Inflammatory macrophage (primary cell): ENCODE results near the gene NUP93.

Source experiments
- DNase-seq, 2 donors: peaks; one replicate each; pipeline ENCODE4 v3.0.0-alpha.2; 2020 to 2022
- total RNA-seq, 18 experiments: gene quantifications; one replicate each; lab custom pipeline; 2026; ENCODE audit warnings: mixed read lengths in 6 of 18, inconsistent platforms in 2 of 18; lab: John Stamatoyannopoulos, UW

Gene NUP93
- total RNA-seq = 28.0 to 85.2 (median 68.1) reads per million in 18 experiments

DNA sequence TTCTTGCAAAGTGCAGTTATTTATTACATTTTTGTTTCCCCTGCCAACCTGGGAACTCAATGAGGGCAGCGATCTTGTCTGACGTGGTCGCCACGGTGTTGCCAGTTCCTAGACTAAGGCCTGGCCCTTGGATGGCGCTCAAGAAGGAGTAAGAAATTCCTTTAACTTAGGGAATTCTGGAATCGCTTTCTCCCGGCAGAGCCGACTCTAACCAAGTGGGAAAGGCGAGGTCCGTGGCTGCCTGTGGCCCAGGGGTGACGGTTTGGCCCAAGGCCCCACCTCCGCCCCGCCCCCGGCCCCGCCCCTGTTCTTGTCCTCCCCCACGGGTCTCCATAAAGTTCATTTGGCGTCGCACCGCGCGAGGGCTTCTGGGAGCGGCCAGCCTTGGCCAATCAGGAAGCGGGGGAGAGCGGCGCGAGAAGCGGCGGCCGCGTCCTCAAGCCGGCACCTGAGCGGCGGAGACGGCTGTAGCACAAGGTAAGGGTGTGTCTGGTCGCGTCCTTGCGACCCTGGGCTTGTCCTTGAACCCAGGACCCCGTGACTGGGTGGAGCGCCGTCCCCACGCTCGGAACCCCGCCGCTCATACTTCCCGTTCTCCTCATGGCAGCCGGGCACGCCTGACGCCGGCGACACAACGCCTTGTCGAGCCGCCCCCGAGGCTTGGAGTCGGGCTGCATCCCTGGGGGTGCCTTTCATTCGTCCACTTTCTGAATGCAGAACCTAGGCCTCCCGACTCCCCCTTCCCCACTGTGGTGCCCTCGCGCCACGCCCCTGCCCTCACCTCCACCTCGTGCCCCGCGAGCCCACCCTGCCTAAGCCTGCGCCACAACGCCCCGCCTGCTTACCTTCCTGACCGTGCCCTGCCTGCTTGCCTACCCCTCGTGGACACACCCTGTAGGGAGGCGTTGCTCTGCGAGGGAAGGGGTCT lies at the start of gene NUP93:
NUP93 (plus strand) TSS at position 395 of the 928 bp plus-strand sequence. CDS start 18,119 bp downstream, outside the sequence.
- peak; percentile 89 to 93 for DNase-seq

DNA sequence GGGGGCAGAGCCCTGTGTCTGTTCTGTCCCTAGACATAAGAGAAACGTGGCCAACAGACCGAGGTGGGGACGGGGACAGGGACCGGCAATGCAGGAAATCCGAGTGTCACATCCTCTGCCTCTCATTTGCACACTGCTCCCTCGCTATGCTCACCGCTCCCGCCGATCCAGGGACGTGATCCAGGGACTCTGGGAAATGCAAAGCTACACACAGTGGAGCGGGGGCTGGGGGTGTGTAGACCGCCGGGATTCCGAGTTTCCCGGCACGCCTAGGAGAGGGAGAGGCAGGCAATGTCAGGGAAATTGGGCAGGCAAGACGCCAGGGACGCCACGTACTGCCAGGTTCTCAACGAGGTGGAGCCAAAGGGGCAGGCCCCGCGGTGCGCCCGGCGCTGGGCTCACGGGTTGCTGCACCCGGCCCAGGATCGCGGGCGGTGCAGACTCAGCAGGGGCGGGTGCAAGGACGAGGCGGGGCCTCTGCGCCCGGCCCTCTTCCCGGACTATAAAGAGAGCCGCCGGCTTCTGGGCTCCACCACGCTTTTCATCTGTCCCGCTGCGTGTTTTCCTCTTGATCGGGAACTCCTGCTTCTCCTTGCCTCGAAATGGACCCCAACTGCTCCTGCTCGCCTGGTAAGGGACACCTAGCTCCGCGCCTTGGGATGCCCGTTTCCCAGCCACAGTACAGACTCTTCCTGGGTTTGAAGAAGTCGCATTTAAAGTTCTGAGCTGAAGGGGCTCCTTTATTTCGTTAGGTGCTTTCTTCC lies 47.8 kb upstream of the NUP93 start, which contains the start of gene MT1X:
MT1X (plus strand) TSS at position 532 of the 764 bp plus-strand sequence; CDS start at position 603, 71 bp downstream.
- peak; percentile 88 to 95 for DNase-seq

DNA sequence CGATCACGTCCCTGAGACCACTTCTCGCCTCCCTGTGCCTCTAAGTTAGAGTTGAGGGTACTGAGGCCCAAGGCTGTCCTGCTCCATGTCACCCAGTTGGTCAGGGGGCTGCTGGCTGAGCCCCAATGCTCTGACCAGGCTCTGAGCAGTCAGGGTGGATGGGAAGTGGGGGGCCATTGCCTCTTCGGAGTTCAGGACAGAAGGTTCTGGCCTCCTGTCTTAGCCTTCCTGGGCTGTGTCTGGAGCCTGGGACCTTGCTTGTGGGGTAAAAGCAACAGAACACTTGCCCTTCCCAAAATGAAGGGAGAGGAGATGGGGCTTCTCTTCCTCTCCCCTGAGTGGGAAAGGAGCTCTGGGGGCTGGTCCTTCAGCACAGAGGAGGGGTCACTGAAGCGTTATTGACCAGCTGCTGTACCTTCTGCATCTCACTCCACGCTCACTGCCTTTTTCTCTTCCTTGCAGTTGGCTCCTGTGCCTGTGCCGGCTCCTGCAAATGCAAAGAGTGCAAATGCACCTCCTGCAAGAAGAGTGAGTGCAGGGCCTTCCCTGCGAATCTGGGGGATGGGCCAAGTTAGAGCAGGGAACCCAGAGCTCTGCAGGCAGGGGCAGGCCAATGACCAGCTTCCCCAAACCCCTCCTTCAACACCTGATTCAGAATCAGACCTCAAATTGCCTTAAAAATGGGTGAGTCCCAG lies 47.1 kb upstream of the NUP93 start:
- no peak for DNase-seq

DNA sequence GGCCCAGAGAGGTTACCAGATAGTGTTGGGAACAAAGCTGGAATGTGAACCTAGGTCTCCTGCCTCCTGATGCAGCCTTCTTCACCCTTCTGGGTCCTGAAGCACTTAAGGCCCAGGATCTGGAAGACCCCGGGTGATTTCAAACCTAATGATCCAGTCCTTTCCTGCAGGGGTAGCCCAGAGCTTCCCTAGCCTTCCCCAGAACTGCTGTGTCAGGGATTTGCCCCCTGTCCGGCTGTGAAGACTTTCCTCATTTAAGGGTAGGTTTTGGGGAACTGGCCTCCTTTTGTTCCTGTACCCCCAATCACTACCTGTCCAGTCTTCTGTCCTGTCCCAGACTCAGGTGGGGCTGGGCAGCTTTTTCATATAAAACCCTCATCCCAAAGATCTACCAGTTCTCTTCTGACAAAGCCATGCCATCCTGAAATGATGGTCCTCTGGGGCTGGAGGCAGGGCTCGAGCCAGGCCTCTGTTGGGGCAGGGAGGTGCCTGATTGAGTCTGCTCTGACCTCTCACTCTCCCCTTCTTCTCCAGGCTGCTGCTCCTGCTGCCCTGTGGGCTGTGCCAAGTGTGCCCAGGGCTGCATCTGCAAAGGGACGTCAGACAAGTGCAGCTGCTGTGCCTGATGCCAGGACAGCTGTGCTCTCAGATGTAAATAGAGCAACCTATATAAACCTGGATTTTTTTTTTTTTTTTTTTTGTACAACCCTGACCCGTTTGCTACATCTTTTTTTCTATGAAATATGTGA lies 46.3 kb upstream of the NUP93 start:
- no peak for DNase-seq

DNA sequence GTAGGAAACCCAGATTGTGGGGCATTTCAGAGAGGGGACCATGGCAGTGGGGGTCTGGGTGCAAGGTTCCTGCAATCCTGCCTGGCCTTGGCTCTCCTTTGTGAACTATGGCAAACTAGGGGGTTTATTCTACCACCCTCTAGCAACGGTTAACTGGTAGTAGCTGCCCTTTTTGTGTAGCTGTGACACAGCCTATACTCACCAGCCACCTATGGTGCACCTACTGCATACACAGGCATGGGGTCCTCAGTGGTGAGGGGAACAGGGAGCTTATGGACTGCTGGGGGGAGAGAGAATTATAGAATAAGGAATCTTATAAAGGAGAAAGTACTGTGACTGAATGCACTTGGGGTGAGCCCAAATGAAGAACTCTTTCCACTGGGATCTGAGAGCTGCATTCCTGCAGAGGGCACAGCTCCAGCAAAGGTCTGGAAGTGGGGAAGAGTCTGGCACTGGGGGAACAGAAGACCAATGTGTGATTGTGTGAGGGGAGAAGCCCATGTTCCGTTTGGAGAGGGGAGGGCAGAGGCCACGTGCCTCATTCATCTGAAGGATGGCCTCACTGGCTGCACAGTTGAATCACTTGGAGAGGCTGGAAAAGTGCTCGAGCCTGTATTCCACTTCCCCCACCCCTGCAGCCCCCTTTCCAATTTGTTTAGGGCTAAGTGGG lies 45.5 kb upstream of the NUP93 start:
- DNase-seq = no peak

DNA sequence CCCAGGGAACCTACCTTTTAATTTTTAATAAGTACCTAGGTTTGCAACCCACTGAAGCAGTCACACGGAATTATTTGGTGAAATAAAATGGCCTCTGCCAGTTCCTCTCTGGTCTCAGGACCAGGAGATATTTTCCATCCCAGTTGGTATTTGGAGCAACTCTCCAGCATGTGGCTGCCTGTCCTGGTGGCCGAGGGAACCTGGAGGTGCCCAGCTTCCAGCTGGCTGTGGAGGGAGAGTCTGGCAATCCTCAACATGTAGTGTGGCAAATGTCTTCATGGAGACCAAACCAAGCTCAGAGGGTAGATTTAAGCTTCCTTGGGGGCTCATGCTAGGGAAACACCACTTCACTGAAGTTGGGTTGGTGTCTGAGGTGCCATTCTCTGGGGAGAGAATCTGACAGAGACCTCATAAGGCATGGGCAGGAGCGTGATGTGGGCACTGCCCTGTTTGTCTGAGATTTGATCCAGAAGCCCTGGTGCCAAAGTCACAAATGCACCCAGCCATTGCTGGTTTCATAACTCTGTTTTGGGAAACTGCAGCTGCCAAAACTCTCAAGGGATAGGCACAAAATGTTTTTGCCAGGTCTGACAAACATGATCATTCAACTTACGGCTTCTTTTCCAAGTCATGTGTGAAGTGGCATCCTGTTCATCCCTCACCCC lies 44.9 kb upstream of the NUP93 start:
- DNase-seq = no peak

DNA sequence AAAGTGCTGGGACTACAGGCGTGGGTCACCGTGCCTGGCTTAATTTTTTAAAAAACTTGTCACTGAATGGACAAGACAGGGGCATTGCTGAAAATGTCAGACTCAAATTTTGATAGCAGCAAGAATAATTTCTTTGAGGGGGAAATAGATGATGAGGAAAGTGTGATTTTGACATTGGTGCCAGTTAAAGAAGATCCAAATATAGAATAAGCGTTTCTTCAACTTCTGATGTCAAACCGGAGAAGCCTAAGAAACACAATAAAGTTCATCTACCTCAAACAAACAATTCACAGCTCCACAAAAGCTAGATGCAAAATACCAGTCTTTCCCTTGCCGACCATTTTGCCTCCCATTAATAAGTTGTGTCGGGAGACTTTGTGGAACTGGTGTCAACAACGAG lies 43.2 kb upstream of the NUP93 start:
- DNase-seq = no peak

DNA sequence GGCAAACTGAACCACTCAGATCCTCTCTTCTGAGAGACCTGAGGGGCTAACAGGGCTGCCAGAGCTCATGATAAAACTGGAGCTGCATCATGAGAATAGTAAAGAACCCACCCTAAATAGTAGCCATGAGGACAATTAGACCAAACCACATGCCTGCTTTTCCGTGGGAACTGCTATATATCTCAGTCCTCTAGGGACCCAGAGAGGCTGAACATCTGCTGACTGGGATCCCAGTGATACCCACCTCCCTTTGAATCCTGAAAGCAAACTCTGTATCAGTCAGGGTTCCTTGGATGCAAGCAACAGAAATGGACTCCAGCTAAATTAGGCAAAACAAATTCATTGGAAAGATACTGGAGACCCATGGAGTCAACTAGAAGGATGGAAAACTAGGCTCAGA lies 41.2 kb upstream of the NUP93 start:
- no peak for DNase-seq

DNA sequence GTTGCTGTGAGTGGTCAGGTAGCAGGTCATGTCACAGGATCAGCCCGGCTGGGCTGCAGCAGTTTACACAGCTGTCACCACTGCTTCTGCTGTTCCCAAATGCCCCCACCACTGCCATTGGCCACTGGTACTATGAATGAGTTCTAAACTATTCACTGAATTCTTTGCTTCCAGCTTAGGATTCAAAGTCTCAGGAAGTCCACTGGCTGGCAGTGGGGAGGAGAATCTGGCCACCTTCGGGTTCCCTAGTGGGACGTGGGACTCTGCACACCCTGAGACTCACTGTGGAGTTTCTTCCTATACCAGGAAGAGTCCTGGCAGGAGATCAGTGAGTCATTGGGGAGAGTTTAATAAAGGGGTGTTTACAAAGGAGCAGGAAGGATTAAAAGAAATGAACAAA lies 40.8 kb upstream of the NUP93 start:
- no peak for DNase-seq

DNA sequence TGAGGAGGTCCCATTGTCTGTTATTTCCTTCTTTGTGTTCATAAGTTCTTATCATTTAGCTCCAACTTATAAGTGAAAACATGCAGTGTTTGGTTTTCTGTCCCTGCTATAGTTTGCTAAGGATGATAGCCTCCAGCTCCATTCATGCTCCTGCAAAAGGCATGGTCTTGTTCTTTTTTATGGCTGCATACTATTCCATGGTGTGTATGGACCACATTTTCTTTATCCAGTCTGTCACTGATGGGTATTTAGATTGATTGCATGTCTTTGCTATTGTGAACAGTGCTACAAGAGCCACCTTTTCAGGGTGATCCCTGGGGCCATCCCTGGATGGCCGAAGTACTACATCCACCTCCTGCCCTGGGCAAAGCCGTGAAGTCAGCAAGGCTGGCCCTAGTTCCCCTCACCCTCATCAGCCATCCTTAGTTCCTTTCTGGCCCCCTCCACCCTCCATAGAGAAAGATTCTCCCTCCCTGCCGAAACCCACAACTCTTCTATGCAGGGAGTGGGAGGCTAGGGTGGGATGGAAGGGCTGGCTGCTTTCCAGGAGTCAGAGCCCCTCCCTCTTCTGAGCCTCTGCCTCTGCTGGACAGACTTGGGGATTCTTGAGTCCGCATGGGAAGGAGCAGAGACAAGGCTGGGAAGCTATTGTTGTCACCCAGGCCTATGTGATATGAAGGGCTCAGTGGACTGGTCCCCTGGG lies 39.4 kb upstream of the NUP93 start:
- no peak for DNase-seq

DNA sequence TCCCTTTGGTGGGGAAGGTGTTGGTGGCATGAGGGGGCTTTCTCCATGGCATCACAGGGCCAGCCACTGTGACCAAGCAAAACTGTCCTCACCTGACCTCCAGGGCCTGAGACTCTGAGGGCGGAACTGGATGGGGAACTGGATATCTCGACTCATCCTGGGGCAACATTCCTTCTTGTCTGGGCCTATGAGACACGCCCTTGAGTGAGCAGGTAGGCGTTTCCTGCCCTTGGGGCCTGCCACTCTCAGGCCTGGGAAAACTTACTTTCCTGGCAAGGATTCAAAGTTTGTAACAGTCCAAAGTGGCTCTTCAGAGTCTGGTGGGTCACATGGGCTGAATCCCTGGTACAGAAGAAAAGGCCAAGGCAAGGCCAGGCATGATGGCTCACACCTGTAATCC lies 38.0 kb upstream of the NUP93 start:
- DNase-seq = peak; percentile 28 to 57

DNA sequence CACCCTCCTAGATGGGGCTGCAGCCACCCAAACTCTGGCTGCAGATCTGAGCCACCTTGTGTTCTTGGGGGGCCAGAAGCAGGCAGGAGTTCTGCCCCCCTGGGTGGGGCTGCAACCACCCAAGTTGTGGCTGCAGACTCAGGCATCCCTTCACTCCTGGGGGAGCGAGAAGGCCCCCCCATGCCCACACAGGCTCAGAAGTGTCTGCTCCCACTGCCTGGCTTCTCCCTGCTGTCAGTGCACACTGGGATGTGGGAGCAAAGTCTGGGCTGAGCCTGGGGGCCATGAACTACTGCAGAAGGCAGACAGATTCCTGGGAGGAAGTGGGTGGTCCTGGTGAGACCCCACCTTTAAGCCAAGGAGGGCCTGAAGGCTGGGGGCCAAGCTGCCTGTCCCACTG lies 34.7 kb upstream of the NUP93 start:
- DNase-seq = no peak

DNA sequence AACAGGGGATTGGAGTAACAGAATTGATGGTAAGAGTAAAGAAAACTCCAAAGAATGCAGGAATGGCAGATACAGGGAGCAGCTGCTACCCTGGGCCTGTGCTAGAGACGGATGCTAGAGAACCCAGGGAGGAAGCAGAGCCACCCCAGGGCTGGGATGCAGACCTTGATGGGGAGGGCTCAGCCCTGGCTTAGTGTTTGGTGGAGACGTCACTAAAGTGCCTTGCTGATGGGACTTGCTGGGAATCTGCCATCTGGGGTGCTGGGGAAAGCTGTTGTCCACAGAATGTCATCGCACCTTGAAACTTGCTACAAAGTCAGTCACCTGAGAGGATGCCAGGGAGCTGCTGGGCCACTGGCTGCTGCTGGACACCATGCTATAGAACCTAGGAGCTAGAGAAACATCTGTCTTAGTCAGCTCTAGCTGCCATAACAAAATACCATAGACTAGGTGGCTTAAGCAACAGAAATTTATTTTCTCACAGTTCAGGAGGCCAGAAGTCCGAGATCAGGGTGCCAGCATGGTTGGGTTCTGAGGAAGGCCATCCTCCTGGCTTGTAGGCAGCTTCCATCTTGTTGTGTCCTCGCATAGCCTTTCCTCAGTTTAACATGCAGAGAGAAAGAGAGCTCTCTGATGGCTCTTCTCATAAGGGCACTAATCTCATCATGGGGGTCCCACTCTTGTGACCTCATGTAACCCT lies 32.3 kb upstream of the NUP93 start:
- DNase-seq = no peak

DNA sequence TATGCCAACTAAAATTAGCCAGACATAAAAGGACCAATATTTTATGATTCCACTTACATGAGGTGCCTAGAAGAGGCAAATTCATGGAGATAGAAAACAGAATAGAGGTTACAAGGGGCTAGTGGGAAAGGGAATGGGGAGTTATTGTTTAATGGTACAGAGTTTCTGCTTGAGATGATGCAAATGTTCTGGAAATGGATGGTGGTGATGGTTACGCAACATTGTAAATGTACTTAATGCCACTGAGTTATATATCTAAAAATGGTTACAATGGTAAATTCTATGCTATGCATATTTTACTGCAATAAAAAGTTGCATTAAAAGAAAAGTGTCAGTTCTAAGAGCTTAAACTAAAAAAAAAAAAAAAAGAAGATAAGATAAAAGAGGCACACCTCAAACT lies 29.7 kb upstream of the NUP93 start:
- no peak for DNase-seq

DNA sequence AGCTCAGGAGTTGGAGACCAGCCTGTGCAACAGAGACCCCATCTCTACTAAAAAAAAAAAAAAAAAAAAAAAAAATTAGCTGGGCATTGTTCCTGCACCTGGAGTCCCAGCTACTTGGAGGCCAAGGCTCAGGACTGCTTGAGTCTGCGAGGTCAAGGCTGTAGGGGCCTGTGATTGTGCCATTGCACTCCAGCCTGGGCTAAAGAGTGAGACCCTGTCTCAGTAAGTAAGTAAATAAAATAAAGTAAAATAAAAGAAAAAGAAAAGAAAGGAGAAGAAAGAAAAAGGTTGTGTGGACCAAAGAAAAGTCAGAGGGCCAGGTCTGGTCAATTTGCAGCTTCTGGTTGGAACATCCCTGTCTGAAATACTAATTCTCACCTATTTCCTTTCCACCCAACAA lies 29.3 kb upstream of the NUP93 start:
- DNase-seq = no peak

DNA sequence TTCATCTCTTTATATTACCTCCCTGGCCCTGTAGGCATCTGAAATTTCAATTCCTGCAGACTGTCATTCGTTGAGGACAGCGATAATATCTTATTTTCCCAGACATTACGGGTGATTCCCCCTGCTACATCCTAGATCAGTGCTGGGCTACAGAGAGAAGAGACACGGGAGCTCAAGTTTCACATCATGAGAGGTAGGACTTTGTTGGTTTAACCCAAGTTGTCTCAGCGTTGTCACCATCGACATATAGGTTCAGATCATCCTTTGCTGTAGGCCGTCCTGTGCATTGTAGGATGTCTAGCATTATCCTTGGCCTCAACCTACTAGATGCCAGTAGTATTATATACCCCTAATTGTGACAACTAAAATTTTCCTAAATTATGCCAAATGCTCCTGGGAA lies 28.4 kb upstream of the NUP93 start:
- no peak for DNase-seq

DNA sequence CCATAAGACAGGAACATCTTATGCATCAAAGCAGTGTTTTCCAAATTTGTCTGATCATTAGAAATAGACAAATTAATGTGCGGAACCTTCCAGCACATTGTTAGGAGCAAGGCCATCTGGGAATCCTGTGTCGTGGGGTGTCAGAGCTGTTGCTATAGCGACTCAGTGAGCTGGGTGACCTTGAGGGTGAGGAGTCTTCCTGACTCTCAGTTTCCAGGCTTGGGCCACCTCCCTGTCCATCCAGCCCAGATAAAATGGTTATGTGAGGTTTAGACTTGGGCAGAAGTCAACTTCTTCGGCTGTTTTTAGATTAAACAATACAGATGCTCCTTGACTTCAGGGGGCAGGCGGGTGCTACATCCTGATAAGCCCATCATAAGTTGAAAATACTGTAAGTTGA lies 27.1 kb upstream of the NUP93 start:
- no peak for DNase-seq

DNA sequence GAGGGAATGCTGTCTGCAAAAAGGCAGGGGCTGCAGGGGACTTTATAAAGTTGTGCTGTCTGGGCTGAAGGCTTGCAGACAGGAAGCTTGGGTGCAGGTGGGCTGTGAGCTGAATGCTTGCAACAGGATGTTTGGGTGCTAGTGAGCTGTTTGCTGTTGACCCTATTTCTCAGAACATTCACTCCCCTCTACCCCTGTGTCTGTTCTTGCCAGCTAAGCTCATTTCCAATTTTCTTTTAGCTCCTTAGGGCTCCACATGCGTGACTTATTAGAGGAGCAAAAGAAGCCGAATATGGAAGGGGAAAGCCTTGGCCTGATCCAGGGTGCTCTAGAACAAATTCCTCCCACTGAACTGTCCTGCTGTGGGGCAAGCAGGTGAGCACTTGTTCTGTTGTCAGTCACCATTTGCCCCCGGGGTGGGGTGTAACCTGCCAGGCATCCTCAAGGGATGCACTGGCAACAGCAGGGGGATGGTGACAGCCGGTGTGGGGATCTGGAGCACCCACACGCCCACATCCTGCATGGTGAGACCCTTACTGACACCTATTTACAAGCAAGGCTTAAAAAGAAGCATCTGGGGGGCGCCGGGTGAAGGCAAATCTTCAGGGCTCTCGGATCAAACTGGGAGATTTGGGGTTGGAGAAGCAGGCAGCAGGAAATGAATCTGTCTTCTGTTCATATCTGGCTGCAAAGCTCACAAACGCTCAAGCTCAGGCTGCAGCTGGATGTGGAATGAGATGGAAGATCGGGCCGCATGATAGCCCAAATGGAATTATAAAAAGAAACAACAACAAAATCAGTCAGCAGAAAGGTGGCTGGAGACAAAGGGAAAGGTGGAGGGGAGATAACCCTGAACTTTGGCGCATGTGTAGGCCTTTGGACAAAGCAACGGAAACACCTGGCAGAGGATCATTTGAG lies 21.1 kb upstream of the NUP93 start:
- no peak for DNase-seq
